Endothelial cell of umbilical vein (primary cell): ENCODE results near the gene PTPRU. TPM values are rescaled to one million over a fixed set of nuclear protein-coding genes. Genes with fewer than 3 reads are reported as not detected.

Experiments
- BruUV-seq: library from RNA; stranded (reverse); fragments of 400-500 nt; replicated peaks from 2 replicates; lab custom pipeline; 2021; lab: Mats Ljungman, UMichigan
- CTCF ChIA-PET: fragments of 300-600, 350-600 bp; sonication (Branson Sonifier 250); formaldehyde crosslinking; loops from one replicate; lab custom pipeline; 2021; ENCODE audit warnings: antibody characterized with exemption, inconsistent platforms; lab: Charles Lee
- POLR2A ChIA-PET: fragments of 300-600, 350-600 bp; sonication (Branson Sonifier 250); formaldehyde crosslinking; loops from one replicate; lab custom pipeline; 2021; ENCODE audit warnings: antibody characterized with exemption, inconsistent platforms; lab: Charles Lee
- DNase-seq: peaks from one replicate; pipeline ENCODE4 v3.0.0-alpha.2; 2011; ENCODE audit warnings: low read depth, low spot score
- FAIRE-seq: peaks from 2 replicates; lab custom pipeline; 2011; peaks lifted over from hg19 to GRCh38; lab: Jason Lieb, UNC
- H2AFZ ChIP-seq: 2 replicates; pipeline ENCODE4 v1.6.0; 2012; ENCODE audit warnings: low read depth, low read length, control low read depth, inconsistent platforms
- H3K27ac ChIP-seq: 2 replicates; pipeline ENCODE4 v1.5.1; 2011; ENCODE audit warnings: low read depth, mild to moderate bottlenecking, control low read depth, low read length, moderate library complexity; ENCODE audit not compliant: insufficient read depth
- H3K27me3 ChIP-seq, 2 experiments: 2 replicates each; pipeline versions ENCODE4 v1.6.0 to v1.6.1; 2011; ENCODE audit warnings: low read length in 2 of 2, mixed read lengths in 1 of 2; ENCODE audit not compliant: control insufficient read depth in 2 of 2, insufficient read depth in 2 of 2
- H3K36me3 ChIP-seq, 2 experiments: 2 replicates in 1 of 2; 3 replicates in 1 of 2; pipeline ENCODE4 v1.5.1; 2011; ENCODE audit warnings: low read length in 2 of 2, mild to moderate bottlenecking in 1 of 2, moderate library complexity in 1 of 2; ENCODE audit not compliant: control insufficient read depth in 2 of 2, insufficient read depth in 2 of 2; ENCODE audit errors: extremely low read depth in 1 of 2
- H3K4me1 ChIP-seq: 3 replicates; pipeline ENCODE4 v1.5.1; 2011; ENCODE audit warnings: mild to moderate bottlenecking, low read length; ENCODE audit not compliant: control insufficient read depth, insufficient read depth; ENCODE audit errors: extremely low read depth
- H3K4me2 ChIP-seq: 2 replicates; pipeline ENCODE4 v1.6.1; 2011; ENCODE audit warnings: low read length, control low read depth, mixed read lengths; ENCODE audit not compliant: insufficient read depth
- H3K4me3 ChIP-seq, 3 experiments: fragments of 200-600 bp in 1 of 3; sonication (generic), shearing (Covaris generic) in 1 of 3; replicated peaks in 1 of 3; 2 replicates each; pipeline ENCODE4 v1.5.1; 2011 to 2016; ENCODE audit warnings: control low read depth in 3 of 3, low read length in 3 of 3, mild to moderate bottlenecking in 2 of 3, inconsistent platforms in 1 of 3, low read depth in 1 of 3, moderate library complexity in 1 of 3; ENCODE audit not compliant: insufficient read depth in 1 of 3
- H3K79me2 ChIP-seq: 2 replicates; pipeline ENCODE4 v1.6.0; 2012; ENCODE audit warnings: low read length, inconsistent platforms; ENCODE audit not compliant: control insufficient read depth, insufficient read depth
- H3K9ac ChIP-seq: replicated peaks from 2 replicates; pipeline ENCODE3; 2011; ENCODE audit warnings: low read length, control low read depth; ENCODE audit not compliant: insufficient read depth; ENCODE audit errors: extremely low read depth
- H3K9me1 ChIP-seq: replicated peaks from 3 replicates; pipeline ENCODE4 v1.6.0; 2011; ENCODE audit warnings: mild to moderate bottlenecking, low read length; ENCODE audit not compliant: control insufficient read depth, insufficient read depth; ENCODE audit errors: extremely low read depth
- H3K9me3 ChIP-seq: replicated peaks from 2 replicates; pipeline ENCODE4 v1.5.1; 2012; ENCODE audit warnings: low read length, inconsistent platforms; ENCODE audit not compliant: control insufficient read depth, insufficient read depth
- H4K20me1 ChIP-seq: replicated peaks from 2 replicates; pipeline ENCODE3; 2011; ENCODE audit warnings: mild to moderate bottlenecking, low read length; ENCODE audit not compliant: control insufficient read depth, insufficient read depth; ENCODE audit errors: extremely low read depth
- CTCF ChIP-seq, 2 donors: IDR thresholded peaks; 1 replicate in 1 of 2; 2 replicates in 1 of 2; pipeline ENCODE4 v1.5.1; 2011; ENCODE audit warnings: low read length in 2 of 2, mild to moderate bottlenecking in 2 of 2, moderate library complexity in 2 of 2, control low read depth in 1 of 2, inconsistent platforms in 1 of 2, low read depth in 1 of 2; ENCODE audit not compliant: insufficient read depth in 1 of 2; ENCODE audit errors: extremely low read depth in 1 of 2
- EZH2 ChIP-seq: IDR thresholded peaks from 2 replicates; pipeline ENCODE4 v1.6.1; 2012; ENCODE audit warnings: borderline replicate concordance, low read depth, mild to moderate bottlenecking, moderate library complexity, low read length, inconsistent platforms; ENCODE audit not compliant: severe bottlenecking
- FOS ChIP-seq: IDR thresholded peaks from 2 replicates; pipeline ENCODE4 v1.6.1; 2011; ENCODE audit warnings: mild to moderate bottlenecking, low read length, moderate library complexity, borderline replicate concordance; ENCODE audit not compliant: insufficient read depth
- GATA2 ChIP-seq: IDR thresholded peaks from 2 replicates; pipeline ENCODE4 v1.7.0; 2011; ENCODE audit warnings: low read depth, mild to moderate bottlenecking, moderate library complexity, mixed read lengths, low read length; ENCODE audit not compliant: insufficient read length, insufficient read depth
- JUN ChIP-seq: IDR thresholded peaks from 2 replicates; pipeline ENCODE4 v1.6.1; 2011; ENCODE audit warnings: borderline replicate concordance, low read depth; ENCODE audit not compliant: insufficient read length, insufficient read depth
- MAX ChIP-seq: IDR thresholded peaks from 2 replicates; pipeline ENCODE4 v1.6.1; 2011; ENCODE audit not compliant: insufficient read depth, insufficient read length
- MYC ChIP-seq: IDR thresholded peaks from one replicate; pipeline ENCODE4 v1.6.1; 2011; ENCODE audit warnings: mild to moderate bottlenecking, low read depth, low read length
- POLR2A ChIP-seq: IDR thresholded peaks from 2 replicates; pipeline ENCODE4 v1.6.1; 2012; ENCODE audit warnings: low read depth, mild to moderate bottlenecking, control low read depth, low read length
- POLR2AphosphoS5 ChIP-seq: IDR thresholded peaks from 2 replicates; pipeline ENCODE4 v1.6.1; 2012; ENCODE audit warnings: low read depth, mild to moderate bottlenecking, control low read depth, low read length, moderate library complexity; ENCODE audit not compliant: insufficient read depth
- dilution Hi-C: fragments of 300-500 bp; cut with MboI; formaldehyde crosslinking; loops from one replicate; pipeline ENCODE4 v1.15.0; 2019; ENCODE audit warnings: low sequenced_read_pairs; ENCODE audit not compliant: extremely low pct_ligation_motif_present
- intact Hi-C: fragments of 100-400 bp; cut with micrococcal nuclease; formaldehyde crosslinking; loops from one replicate; pipeline ENCODE4 v1.10.0; 2022
- polyA plus RNA-seq, 4 experiments: library from polyadenylated mRNA; depleted of rRNA in 3 of 4; stranded (reverse) in 3 of 4; unstranded in 1 of 4; fragments of >200 nt; gene quantifications; 2 replicates each; pipeline versions ENCODE4 v1.2.1 to v1.2.3, GENCODE V29; 2011 to 2012; ENCODE audit warnings: missing spikeins in 1 of 4
- total RNA-seq: library from RNA; stranded (reverse); gene quantifications from 2 replicates; pipeline ENCODE4 v1.2.3, GENCODE V29; 2021

The PTPRU gene
- total and polyA plus RNA-seq, 2 donors (not counting 3 experiments of a cell fraction or from before 2014, with no cell fraction given) = 0.58 to 2.6 TPM

- FAIRE-seq (no peak), DNase-seq (no peak)
- H3K9ac ChIP-seq = no peak overlapping the region
- BruUV-seq = no TSS peak
- no peaks in the 10 kb centered on the region for H3K4me1 ChIP-seq
- no peak overlapping the region for H3K4me2 ChIP-seq
- no peak for TF ChIP-seq MYC
- no peak for TF ChIP-seq POLR2A
- TF ChIP-seq FOS = no peak
- TF ChIP-seq CTCF (IDR thresholded peaks at IDR 0.05; ENCODE audit: extremely low read depth in 1 of 2, insufficient read depth in 1 of 2, low read depth in 1 of 2, low read length in 2 of 2) = no peak
- no peak for TF ChIP-seq JUN
- TF ChIP-seq EZH2 = no peak
- no peak for TF ChIP-seq POLR2AphosphoS5
- TF ChIP-seq GATA2 = no peak
- no peak for TF ChIP-seq MAX
- no peaks in the 10 kb centered on the region for H3K36me3 ChIP-seq
- H4K20me1 ChIP-seq = no peaks in the 10 kb centered on the region
- dilution Hi-C loops = no loop called here
- H3K9me1 ChIP-seq = no peaks in the 10 kb centered on the region
- ChIA-PET CTCF (interaction anchor here (1.3 kb wide), 1 partner anchor 57 kb away, joined by 7 read pairs; no protein-coding TSS in a partner anchor), POLR2A (no interaction called here)
- no peak overlapping the region for H3K27ac ChIP-seq
- no peaks in the 10 kb centered on the region for H3K79me2 ChIP-seq
- intact Hi-C loops = no loop called here
- no peak overlapping the region for H3K4me3 ChIP-seq
- H3K27me3 ChIP-seq = no peaks in the 10 kb centered on the region
- no peak overlapping the region for H2AFZ ChIP-seq
- no peaks in the 10 kb centered on the region for H3K9me3 ChIP-seq
Observed at GRCh38 chr1:29284286-29284960, 48.1 kb downstream of the PTPRU start.
